DND-41 (cell line): ENCODE results near the gene ZMPSTE24.

ENCODE experiments used
- EZH2 ChIP-seq: IDR thresholded peaks from 3 replicates; pipeline ENCODE4 v1.6.1; 2012; ENCODE audit warnings: borderline replicate concordance, low read depth, mild to moderate bottlenecking, moderate library complexity, low read length, inconsistent platforms; ENCODE audit not compliant: severe bottlenecking
- TF ChIP-seq, protein P1 (sequence below): IDR thresholded peaks from 2 replicates; pipeline ENCODE4 v1.5.1; 2012; ENCODE audit warnings: borderline replicate concordance, low read length, moderate library complexity, mild to moderate bottlenecking; ENCODE audit not compliant: poor library complexity, severe bottlenecking; ENCODE audit errors: extremely low read depth

DNA sequence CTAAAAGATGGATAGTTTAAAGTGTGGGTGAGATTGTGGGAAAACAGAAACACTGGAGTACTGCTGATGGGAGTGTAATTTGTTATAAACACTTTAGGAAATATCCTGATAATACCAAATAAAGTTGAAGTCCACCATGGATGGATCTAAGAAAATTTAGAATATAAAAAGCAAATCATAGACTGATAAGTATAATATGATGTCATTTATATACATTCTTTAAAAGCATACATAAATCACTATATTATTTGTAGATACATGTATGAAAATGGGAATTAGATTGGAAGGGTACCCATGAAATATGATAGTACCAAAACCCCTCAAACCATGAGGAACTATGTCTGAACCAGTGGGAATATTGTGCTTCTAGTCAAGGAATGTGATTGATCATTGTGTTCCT, 7.9 kb downstream of the ZMPSTE24 start:
- TF ChIP-seq EZH2 = no peak
- TF ChIP-seq, protein P1, sequence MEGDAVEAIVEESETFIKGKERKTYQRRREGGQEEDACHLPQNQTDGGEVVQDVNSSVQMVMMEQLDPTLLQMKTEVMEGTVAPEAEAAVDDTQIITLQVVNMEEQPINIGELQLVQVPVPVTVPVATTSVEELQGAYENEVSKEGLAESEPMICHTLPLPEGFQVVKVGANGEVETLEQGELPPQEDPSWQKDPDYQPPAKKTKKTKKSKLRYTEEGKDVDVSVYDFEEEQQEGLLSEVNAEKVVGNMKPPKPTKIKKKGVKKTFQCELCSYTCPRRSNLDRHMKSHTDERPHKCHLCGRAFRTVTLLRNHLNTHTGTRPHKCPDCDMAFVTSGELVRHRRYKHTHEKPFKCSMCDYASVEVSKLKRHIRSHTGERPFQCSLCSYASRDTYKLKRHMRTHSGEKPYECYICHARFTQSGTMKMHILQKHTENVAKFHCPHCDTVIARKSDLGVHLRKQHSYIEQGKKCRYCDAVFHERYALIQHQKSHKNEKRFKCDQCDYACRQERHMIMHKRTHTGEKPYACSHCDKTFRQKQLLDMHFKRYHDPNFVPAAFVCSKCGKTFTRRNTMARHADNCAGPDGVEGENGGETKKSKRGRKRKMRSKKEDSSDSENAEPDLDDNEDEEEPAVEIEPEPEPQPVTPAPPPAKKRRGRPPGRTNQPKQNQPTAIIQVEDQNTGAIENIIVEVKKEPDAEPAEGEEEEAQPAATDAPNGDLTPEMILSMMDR = no peak
